ENCODE results near the gene SND1.

DNA sequence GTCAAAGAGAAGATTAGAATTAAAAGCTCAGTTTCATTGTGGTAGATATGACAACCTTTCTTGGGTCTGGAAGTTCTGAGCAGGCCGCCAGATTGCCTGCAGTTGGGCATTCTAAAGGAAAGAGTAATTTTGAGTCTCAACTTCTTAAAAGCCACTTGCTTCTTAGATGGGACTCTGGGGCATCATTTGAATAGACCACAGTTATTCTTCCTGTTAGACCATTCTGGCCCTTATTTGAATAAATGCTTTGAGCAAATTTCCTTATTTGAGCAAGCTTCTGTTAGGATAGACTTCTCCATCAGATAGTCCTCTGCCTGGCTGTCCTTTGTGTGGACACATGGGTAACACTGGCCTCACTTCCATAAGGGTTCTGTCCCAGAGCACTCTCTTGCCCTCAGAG, 40.2 kb downstream of the SND1 start:
- no peak for TF ChIP-seq CTCF (IDR thresholded peaks at IDR 0.05)
- no peak for TF ChIP-seq POLR2AphosphoS5 (IDR thresholded peaks at IDR 0.05)
- TF ChIP-seq POLR2A (IDR thresholded peaks at IDR 0.05): no peak

Data from breast epithelium (tissue), 3 donors.